Embryonic facial prominence (tissue), 1 donor: Measurements from ENCODE around the gene KAT2A.
"Not testable (repeated sequence)": the region's sequence is repeated elsewhere in the genome, so short reads cannot be mapped to it uniquely, and the experiment has no call there.

Experiments used
- DNase-seq: peaks from one replicate; pipeline ENCODE4 v3.0.0-alpha.2; 2016; ENCODE audit errors: extremely low spot score

Gene KAT2A

DNA sequence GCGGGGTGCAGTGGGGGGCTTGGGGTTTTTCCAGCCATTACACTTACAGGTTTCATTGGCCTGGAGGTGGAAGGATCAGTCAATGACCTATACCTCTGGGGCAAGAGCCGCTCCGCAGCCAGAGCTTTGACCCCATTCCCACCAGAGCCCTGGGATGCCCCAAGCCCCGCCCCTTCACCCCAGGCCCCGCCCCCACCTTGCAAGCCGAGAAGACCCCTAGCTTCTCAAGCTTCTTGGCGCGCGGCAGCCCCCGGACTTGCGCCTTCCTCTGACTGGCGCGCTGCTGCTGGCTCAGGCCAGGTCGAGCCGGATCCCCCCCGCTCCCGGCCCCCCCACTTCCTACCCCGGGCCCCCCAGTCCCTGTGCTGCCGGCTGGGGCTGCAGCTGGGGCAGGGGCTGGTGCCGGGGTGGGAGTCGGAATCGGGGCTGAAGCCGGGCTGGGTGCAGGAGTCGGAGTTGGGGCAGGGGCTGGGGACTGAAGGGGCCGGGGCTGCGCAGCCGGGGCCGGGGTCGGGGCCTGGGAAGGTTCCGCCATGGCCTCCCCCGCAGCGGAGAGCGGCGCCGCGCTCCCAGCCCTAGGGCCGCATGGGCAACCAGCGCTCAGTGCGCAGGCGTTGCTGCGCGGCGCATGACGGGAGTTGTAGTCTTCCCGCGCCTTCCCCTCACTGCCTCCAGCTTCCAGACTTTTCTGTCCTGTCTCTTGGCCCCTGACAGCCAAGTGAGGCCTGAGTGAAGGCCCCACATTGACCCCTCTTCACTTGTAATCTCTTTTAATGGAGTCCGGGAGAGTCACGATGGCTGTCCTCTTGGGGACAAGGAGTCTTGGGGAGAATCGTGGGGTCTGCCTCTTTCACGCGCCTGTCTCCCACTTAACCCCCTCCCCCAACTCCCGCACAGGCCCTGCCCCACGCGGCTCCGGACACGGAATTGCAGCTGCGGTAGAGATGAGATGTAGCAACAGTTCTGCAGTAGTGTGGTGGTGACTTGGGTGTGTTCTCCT, at the start of gene KAT2A:
Gene KAT2A (minus strand): TSS at position 598 of the 1,000 bp plus-strand sequence. CDS start 63 bp downstream, at position 535.
- DNase-seq, result peak; percentile 53

GRCh38 chr17:42169351-42169750, 48.2 kb upstream of the KAT2A start:
- DNase-seq, result no peak

- no peak for DNase-seq
Observed at GRCh38 chr17:42167807-42168206, 46.6 kb upstream of the KAT2A start.

DNA sequence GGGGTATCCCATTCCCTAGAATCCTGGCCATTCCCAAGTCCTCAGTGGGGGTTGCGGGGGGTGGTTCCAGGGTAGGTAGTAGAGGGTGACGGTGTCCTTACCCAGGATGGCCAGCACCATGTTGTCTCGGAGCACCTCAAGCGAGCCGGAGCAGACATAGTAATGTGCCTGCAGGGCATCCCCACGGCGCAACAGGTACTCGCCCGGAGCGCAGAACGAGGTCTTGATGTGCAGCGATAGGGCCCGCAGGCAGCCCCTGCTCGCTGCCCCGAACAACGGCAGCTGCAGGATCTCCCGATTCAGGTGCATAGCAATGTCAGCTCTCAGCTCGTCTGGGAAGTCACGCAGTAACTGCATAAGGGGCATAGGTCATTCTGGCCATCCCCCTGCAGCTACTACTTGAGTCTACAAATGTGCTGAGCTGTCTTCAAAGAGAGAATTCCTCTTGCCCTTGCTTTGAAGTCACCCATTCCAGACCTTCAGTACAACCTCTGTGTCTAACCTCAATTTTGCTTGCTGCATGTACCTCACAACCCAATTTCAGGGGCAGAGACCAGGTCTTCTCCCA, 45.1 kb upstream of the KAT2A start:
- no peak for DNase-seq

DNA sequence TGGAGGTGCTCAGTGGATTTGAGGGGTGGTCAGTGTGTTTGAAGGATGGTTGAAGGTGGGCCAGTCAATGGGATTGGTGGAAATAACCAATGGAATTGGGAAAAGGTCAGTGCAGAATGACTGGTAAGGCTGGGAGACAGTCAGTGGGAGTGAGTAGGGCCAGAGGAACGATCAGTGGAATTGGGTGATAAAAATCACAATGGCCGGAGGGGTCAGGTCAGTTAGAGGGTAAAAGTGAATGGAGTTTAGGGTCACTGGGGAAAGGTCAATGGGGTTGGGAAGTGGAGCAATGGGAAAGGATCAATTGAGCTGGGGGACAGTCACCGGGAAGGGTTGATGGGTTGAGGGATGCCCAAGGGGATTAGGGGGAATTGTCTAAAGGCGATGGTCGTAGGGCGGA, 44.6 kb upstream of the KAT2A start:
- no peak for DNase-seq

GRCh38 chr17:42163696-42164407, 42.7 kb upstream of the KAT2A start:
- no peak for DNase-seq

DNA sequence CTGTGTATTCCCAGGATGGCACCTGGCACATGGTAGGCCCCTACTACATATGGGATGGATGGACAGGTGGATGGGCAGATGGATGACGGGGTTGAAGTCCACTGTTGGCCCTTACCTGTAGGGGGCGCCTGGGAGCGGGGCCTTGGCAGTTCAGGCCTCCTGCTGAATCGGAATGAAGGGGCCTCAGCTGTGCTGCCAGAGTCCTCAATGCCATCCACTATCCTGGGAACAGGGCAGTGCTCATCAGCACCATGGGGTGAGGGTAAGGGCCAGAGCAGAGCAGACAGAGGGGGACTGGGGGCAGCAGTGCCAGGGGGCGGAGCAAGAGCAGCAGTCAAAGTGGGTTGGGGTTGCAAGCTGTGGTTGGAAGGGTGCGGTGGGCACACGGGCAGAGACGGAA, 41.9 kb upstream of the KAT2A start:
- no peak for DNase-seq

- no peak for DNase-seq
Observed at GRCh38 chr17:42160531-42160910, 39.4 kb upstream of the KAT2A start.

GRCh38 chr17:42159796-42160530, 38.8 kb upstream of the KAT2A start:
- DNase-seq, result no peak

DNA sequence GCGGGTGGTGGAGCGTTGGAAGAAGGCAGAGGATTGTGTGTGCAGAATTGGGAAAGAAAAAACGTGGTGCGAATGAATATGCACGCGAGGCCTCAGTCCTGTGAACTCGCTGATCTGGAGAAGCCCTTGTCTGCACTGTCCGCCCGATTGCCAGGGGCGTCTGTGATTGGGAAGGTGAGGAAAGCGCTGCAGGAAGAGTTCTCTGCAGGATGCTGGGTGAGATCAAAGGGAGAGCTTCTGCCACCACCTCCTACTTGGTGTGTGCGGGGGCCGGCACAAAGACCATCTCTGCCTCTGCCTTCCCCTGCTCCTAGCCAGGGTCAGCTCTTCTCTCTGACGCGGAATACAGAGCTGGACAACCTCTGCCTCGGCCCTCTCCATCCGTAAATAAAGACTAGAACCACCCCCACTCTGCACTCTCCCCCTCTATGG, 34.5 kb upstream of the KAT2A start:
- no peak for DNase-seq

GRCh38 chr17:42153919-42154742, 33.0 kb upstream of the KAT2A start:
- no peak for DNase-seq

- DNase-seq, result no peak
Observed at GRCh38 chr17:42146911-42147607, 25.9 kb upstream of the KAT2A start.

- not testable (repeated sequence) for DNase-seq
Observed at GRCh38 chr17:42143138-42143537, 22.0 kb upstream of the KAT2A start.

- no peak for DNase-seq
Observed at GRCh38 chr17:42142371-42142896, 21.3 kb upstream of the KAT2A start.

- no peak for DNase-seq
Observed at GRCh38 chr17:42141382-42141781, 20.2 kb upstream of the KAT2A start.

GRCh38 chr17:42140690-42141089, 19.5 kb upstream of the KAT2A start:
- DNase-seq, result not testable (repeated sequence)

- no peak for DNase-seq
Observed at GRCh38 chr17:42138749-42139492, 17.8 kb upstream of the KAT2A start.

GRCh38 chr17:42136654-42137051, 15.5 kb upstream of the KAT2A start:
- no peak for DNase-seq
